H1 (cell line): ENCODE results near the gene HOTAIR. TPM values are rescaled to one million over a fixed set of nuclear protein-coding genes. Genes with fewer than 3 reads are reported as not detected.
A peak's percentile ranks its signal among the peaks of the same experiment; 100 is the strongest.

Source experiments
- CTCF ChIA-PET: fragments of 300-600 bp; sonication (Branson Sonifier 250); formaldehyde crosslinking; loops from one replicate; lab custom pipeline; 2021; ENCODE audit not compliant: partially characterized antibody; lab: Charles Lee
- POLR2A ChIA-PET: fragments of 300-600 bp; sonication (Branson Sonifier 250); formaldehyde crosslinking; loops from one replicate; lab custom pipeline; 2021; ENCODE audit warnings: inconsistent platforms; ENCODE audit not compliant: partially characterized antibody; lab: Charles Lee
- DNase-seq, 2 experiments: peaks; one replicate each; pipeline versions ENCODE4 v3.0.0 to v3.0.0-alpha.2; 2010 to 2022; ENCODE audit warnings: low spot score in 2 of 2, low read depth in 1 of 2, mixed read lengths in 1 of 2
- FAIRE-seq: peaks from 2 replicates; lab custom pipeline; 2011; peaks lifted over from hg19 to GRCh38; lab: Jason Lieb, UNC
- H2AFZ ChIP-seq: 2 replicates; pipeline ENCODE4 v1.8.1; 2012; ENCODE audit warnings: low read length, inconsistent platforms
- H2AK5ac ChIP-seq: 2 replicates; pipeline ENCODE4 v1.6.1; 2013; ENCODE audit warnings: low read depth, low read length
- H2BK120ac ChIP-seq: replicated peaks from 2 replicates; pipeline ENCODE3; 2013; ENCODE audit warnings: low read depth, low read length, inconsistent platforms
- H2BK12ac ChIP-seq: 2 replicates; pipeline ENCODE4 v1.6.1; 2013; ENCODE audit warnings: low read depth, low read length
- H2BK15ac ChIP-seq: 2 replicates; pipeline ENCODE4 v1.6.1; 2013; ENCODE audit warnings: low read length
- H2BK20ac ChIP-seq: 2 replicates; pipeline ENCODE4 v1.6.1; 2013; ENCODE audit warnings: low read length
- H2BK5ac ChIP-seq: 2 replicates; pipeline ENCODE4 v1.6.1; 2013; ENCODE audit warnings: low read depth, low read length
- H3K14ac ChIP-seq: 2 replicates; pipeline ENCODE4 v1.6.1; 2013; ENCODE audit warnings: inconsistent platforms; ENCODE audit not compliant: insufficient read length
- H3K18ac ChIP-seq: 2 replicates; pipeline ENCODE4 v1.6.1; 2013; ENCODE audit warnings: low read length; ENCODE audit errors: extremely low read depth
- H3K23ac ChIP-seq: 2 replicates; pipeline ENCODE4 v1.6.1; 2013; ENCODE audit warnings: inconsistent platforms; ENCODE audit not compliant: insufficient read length
- H3K23me2 ChIP-seq: 2 replicates; pipeline ENCODE4 v1.6.1; 2013; ENCODE audit warnings: low read depth, low read length
- H3K27ac ChIP-seq: 2 replicates; pipeline ENCODE4 v1.6.1; 2011; ENCODE audit warnings: low read depth, low read length, inconsistent platforms
- H3K27me3 ChIP-seq, 4 experiments: replicated peaks in 1 of 4; 1 replicate in 1 of 4; 2 replicates in 3 of 4; pipeline versions ENCODE4 v1.6.1 to v1.8.1; 2011 to 2013; ENCODE audit warnings: low read length in 3 of 4, mild to moderate bottlenecking in 3 of 4, inconsistent platforms in 2 of 4, mixed read lengths in 2 of 4, moderate library complexity in 1 of 4; ENCODE audit not compliant: control insufficient read depth in 3 of 4, insufficient read depth in 3 of 4; ENCODE audit errors: extremely low read depth in 1 of 4
- H3K36me3 ChIP-seq, 4 experiments: 2 replicates each; pipeline versions ENCODE4 v1.6.1 to v1.8.1; 2011 to 2013; ENCODE audit warnings: mild to moderate bottlenecking in 4 of 4, low read length in 3 of 4, moderate library complexity in 2 of 4, control low read depth in 1 of 4, inconsistent platforms in 1 of 4; ENCODE audit not compliant: insufficient read depth in 4 of 4, control insufficient read depth in 2 of 4
- H3K4ac ChIP-seq: replicated peaks from 2 replicates; pipeline ENCODE3; 2013; ENCODE audit warnings: low read length, low read depth, mixed read lengths, inconsistent platforms; ENCODE audit not compliant: insufficient read length
- H3K4me1 ChIP-seq, 4 experiments: replicated peaks in 1 of 4; 1 replicate in 1 of 4; 2 replicates in 3 of 4; pipeline versions ENCODE4 v1.6.1 to v1.8.1; 2011 to 2013; ENCODE audit warnings: low read length in 3 of 4, inconsistent platforms in 2 of 4, mixed read lengths in 1 of 4; ENCODE audit not compliant: insufficient read depth in 4 of 4, control insufficient read depth in 3 of 4
- H3K4me2 ChIP-seq, 2 experiments: 2 replicates each; pipeline versions ENCODE4 v1.6.1 to v1.8.1; 2011 to 2013; ENCODE audit warnings: low read depth in 2 of 2, low read length in 2 of 2, control low read depth in 1 of 2, inconsistent platforms in 1 of 2, mild to moderate bottlenecking in 1 of 2; ENCODE audit not compliant: insufficient read depth in 1 of 2
- H3K4me3 ChIP-seq, 4 experiments: fragments of 200-600, 300-600 bp in 1 of 4; sonication (generic), shearing (Covaris generic), sonication (Bioruptor Twin) in 1 of 4; 2 replicates each; pipeline versions ENCODE4 v1.5.1 to v1.8.1; 2011 to 2016; ENCODE audit warnings: low read length in 4 of 4, low read depth in 3 of 4, control low read depth in 2 of 4, inconsistent platforms in 2 of 4, mild to moderate bottlenecking in 2 of 4, mixed read lengths in 1 of 4, moderate library complexity in 1 of 4; ENCODE audit not compliant: insufficient read depth in 2 of 4; ENCODE audit errors: extremely low read depth in 1 of 4
- H3K56ac ChIP-seq: replicated peaks from 2 replicates; pipeline ENCODE3; 2013; ENCODE audit warnings: low read depth, mild to moderate bottlenecking, mixed read lengths, low read length, inconsistent platforms; ENCODE audit not compliant: insufficient read length
- H3K79me1 ChIP-seq: 2 replicates; pipeline ENCODE4 v1.6.1; 2013; ENCODE audit warnings: low read depth, low read length, control low read depth
- H3K79me2 ChIP-seq, 2 experiments: 2 replicates each; pipeline versions ENCODE4 v1.6.1 to v1.8.1; 2012 to 2013; ENCODE audit warnings: low read length in 2 of 2, mild to moderate bottlenecking in 2 of 2, inconsistent platforms in 1 of 2; ENCODE audit not compliant: insufficient read depth in 2 of 2, control insufficient read depth in 1 of 2
- H3K9ac ChIP-seq, 4 experiments: replicated peaks in 1 of 4; 1 replicate in 1 of 4; 2 replicates in 3 of 4; pipeline versions ENCODE4 v1.6.1 to v1.8.1; 2011 to 2013; ENCODE audit warnings: low read depth in 3 of 4, low read length in 3 of 4, control low read depth in 2 of 4, mild to moderate bottlenecking in 2 of 4, moderate library complexity in 2 of 4, inconsistent platforms in 1 of 4; ENCODE audit errors: extremely low read depth in 1 of 4
- H3K9me3 ChIP-seq, 2 experiments: 2 replicates each; pipeline versions ENCODE4 v1.6.1 to v1.8.1; 2012 to 2013; ENCODE audit warnings: mild to moderate bottlenecking in 2 of 2, moderate library complexity in 2 of 2, control low read depth in 1 of 2, inconsistent platforms in 1 of 2, low read depth in 1 of 2, low read length in 1 of 2, mixed read lengths in 1 of 2; ENCODE audit not compliant: insufficient read depth in 2 of 2
- H4K20me1 ChIP-seq, 2 experiments: replicated peaks in 1 of 2; 2 replicates each; pipeline versions ENCODE3 to v1.8.1; 2011 to 2013; ENCODE audit warnings: inconsistent platforms in 2 of 2, low read length in 2 of 2, mild to moderate bottlenecking in 1 of 2; ENCODE audit not compliant: insufficient read depth in 2 of 2, control insufficient read depth in 1 of 2
- H4K5ac ChIP-seq: 2 replicates; pipeline ENCODE4 v1.6.1; 2013; ENCODE audit warnings: low read length, low read depth, mixed read lengths, inconsistent platforms; ENCODE audit not compliant: insufficient read length
- H4K8ac ChIP-seq: 2 replicates; pipeline ENCODE4 v1.8.0; 2013; ENCODE audit warnings: mild to moderate bottlenecking, moderate library complexity, low read length, inconsistent platforms; ENCODE audit not compliant: insufficient read depth; ENCODE audit errors: extremely low read depth
- H4K91ac ChIP-seq: replicated peaks from 2 replicates; pipeline ENCODE3; 2013; ENCODE audit warnings: low read length, mixed read lengths, inconsistent platforms; ENCODE audit not compliant: insufficient read length
- CEBPB ChIP-seq: IDR thresholded peaks from 2 replicates; pipeline ENCODE4 v1.6.1; 2012; ENCODE audit warnings: low read depth, low read length
- CHD1 ChIP-seq: IDR thresholded peaks from 2 replicates; pipeline ENCODE4 v1.6.1; 2012; ENCODE audit warnings: low read depth, low read length, improper control_type of control experiment
- CHD2 ChIP-seq: IDR thresholded peaks from 2 replicates; pipeline ENCODE4 v1.6.1; 2012; ENCODE audit warnings: low read length, improper control_type of control experiment
- E2F6 ChIP-seq: IDR thresholded peaks from 2 replicates; pipeline ENCODE4 v1.6.1; 2012; ENCODE audit warnings: inconsistent platforms
- FOSL1 ChIP-seq: IDR thresholded peaks from 2 replicates; pipeline ENCODE4 v1.6.1; 2011; ENCODE audit warnings: mild to moderate bottlenecking, low read depth, low read length, moderate library complexity; ENCODE audit not compliant: insufficient read depth
- KDM4A ChIP-seq: IDR thresholded peaks from one replicate; pipeline ENCODE4 v1.7.1; 2012; ENCODE audit warnings: low read depth, mild to moderate bottlenecking, moderate library complexity, low read length, inconsistent platforms; ENCODE audit not compliant: severe bottlenecking
- POU5F1 ChIP-seq: IDR thresholded peaks from 2 replicates; pipeline ENCODE4 v1.6.1; 2011; ENCODE audit warnings: low read depth, mild to moderate bottlenecking, low read length, moderate library complexity
- RNF2 ChIP-seq: fragments of 200-900, 300-1000 bp; sonication (generic); IDR thresholded peaks from 2 replicates; pipeline ENCODE4 v1.7.1; 2016; ENCODE audit warnings: borderline replicate concordance, low read depth, mild to moderate bottlenecking, antibody characterized with exemption, low read length; ENCODE audit not compliant: poor library complexity, severe bottlenecking; ENCODE audit errors: missing control alignments
- RXRA ChIP-seq: IDR thresholded peaks from 2 replicates; pipeline ENCODE4 v1.6.1; 2011; ENCODE audit warnings: low read depth, mild to moderate bottlenecking, low read length, moderate library complexity; ENCODE audit not compliant: insufficient read depth
- SIRT6 ChIP-seq: IDR thresholded peaks from one replicate; pipeline ENCODE4 v1.7.1; 2012; ENCODE audit warnings: low read length, inconsistent platforms
- SIX5 ChIP-seq: IDR thresholded peaks from 2 replicates; pipeline ENCODE4 v1.6.1; 2011; ENCODE audit warnings: mild to moderate bottlenecking, low read depth, low read length
- SP1 ChIP-seq: IDR thresholded peaks from 2 replicates; pipeline ENCODE4 v1.6.1; 2011; ENCODE audit warnings: low read depth, low read length
- SUZ12 ChIP-seq: fragments of 200-600 bp; sonication (generic); IDR thresholded peaks from 2 replicates; pipeline ENCODE4 v1.6.1; 2012; ENCODE audit warnings: mild to moderate bottlenecking, inconsistent platforms, low read length, moderate library complexity, mixed read lengths
- TCF12 ChIP-seq: IDR thresholded peaks from 2 replicates; pipeline ENCODE4 v1.6.1; 2011; ENCODE audit warnings: low read depth, mild to moderate bottlenecking, low read length
- WGBS, 2 experiments: shearing (Covaris generic) in 1 of 2; methylation state at CpG; one replicate each; pipeline versions ENCODE4 v1.1.6 to v1.1.7; 2013 to 2015; ENCODE audit warnings: low lambda C conversion rate in 2 of 2, mixed read lengths in 2 of 2, inconsistent platforms in 1 of 2, low coverage in 1 of 2, missing lambda C conversion rate in 1 of 2; ENCODE audit not compliant: insufficient replicate concordance in 2 of 2, insufficient coverage in 1 of 2, insufficient read length in 1 of 2; ENCODE audit errors: extremely low coverage in 1 of 2, missing lambda C conversion rate in 1 of 2; 5-methylcytosine and 5-hydroxymethylcytosine counted together
- polyA plus RNA-seq, 7 experiments: library from polyadenylated mRNA; depleted of rRNA in 3 of 7; stranded (reverse) in 5 of 7; unstranded in 2 of 7; fragments of >200 nt in 5 of 7; fragments of 200-250 nt in 2 of 7; gene quantifications; 1 replicate in 5 of 7; 2 replicates in 1 of 7; 4 replicates in 1 of 7; pipeline versions ENCODE4 v1.2.1 to v1.2.3, GENCODE V29; 2011 to 2013; ENCODE audit warnings: missing spikeins in 2 of 7, mixed read lengths in 2 of 7
- total RNA-seq: library from RNA; stranded (reverse); fragmentation: NEBNext Ultra II Directional; extraction: Animal tissue kit (Norgen Biotek cat#: 25700); gene quantifications from 2 replicates; pipeline ENCODE4 v1.2.1, GENCODE V29; 2021

HOTAIR gene
- total and polyA plus RNA-seq, 2 of the 8 experiments (the other 6 are each of a cell fraction or from before 2014, with no cell fraction given), result not detected

GRCh38 chr12:53937099-53937498 lies 37.7 kb downstream of the HOTAIR start:
- no peak overlapping the region for H2BK120ac ChIP-seq
- no peak overlapping the region for H3K4ac ChIP-seq
- peaks cover 0 to 6% (median 0%) of the 10 kb centered on the region in 4 experiments; a peak in 1 of 8 replicates for H3K36me3 ChIP-seq
- no peak overlapping the region for H3K23ac ChIP-seq
- H2AK5ac ChIP-seq, result no peak overlapping the region
- no peaks in the 10 kb centered on the region; the same call in 1 of the 2 replicates for H3K23me2 ChIP-seq
- H3K27ac ChIP-seq, result no peak overlapping the region
- H2BK12ac ChIP-seq, result peak overlapping the region; percentile 60; the same call in 1 of the 2 replicates
- no peak overlapping the region for H3K14ac ChIP-seq
- no peak overlapping the region for H2BK5ac ChIP-seq
- H4K8ac ChIP-seq, result no peak overlapping the region
- no peak overlapping the region for H3K18ac ChIP-seq
- 33% methylated on average over 11 of the region's 12 CpGs; no CpG with 5 or more reads in 1 of the 2 experiments for WGBS, 2 experiments
- TF ChIP-seq SUZ12 (peak; percentile 39; the same call in 1 of the 2 replicates), KDM4A (no peak), RNF2 (peak; percentile 76), FOSL1 (no peak), RXRA (no peak), POU5F1 (no peak), CEBPB (no peak), SIRT6 (no peak), CHD1 (no peak), CHD2 (no peak), SP1 (no peak), E2F6 (no peak), TCF12 (no peak), SIX5 (no peak)
- DNase-seq (peak in 1 of 2 experiments; percentile 41), FAIRE-seq (no peak)
- H3K27me3 ChIP-seq, result peaks cover 91 to 100% (median 98%) of the 10 kb centered on the region in 4 experiments
- no peak overlapping the region for H3K9ac ChIP-seq
- no peaks in the 10 kb centered on the region for H3K9me3 ChIP-seq
- H2AFZ ChIP-seq, result no peak overlapping the region
- H2BK15ac ChIP-seq, result no peak overlapping the region
- H3K79me2 ChIP-seq, result no peaks in the 10 kb centered on the region
- no peak overlapping the region for H4K91ac ChIP-seq
- H3K4me2 ChIP-seq, result no peak overlapping the region; a peak in 1 of 4 replicates
- H3K4me3 ChIP-seq, result no peak overlapping the region
- peaks cover 12 to 29% of the 10 kb centered on the region in 2 experiments for H4K20me1 ChIP-seq
- H3K4me1 ChIP-seq, result peaks cover 0 to 6% (median 5%) of the 10 kb centered on the region in 4 experiments; a peak in 4 of 7 replicates
- no peak overlapping the region for H3K56ac ChIP-seq
- no peak overlapping the region for H4K5ac ChIP-seq
- no peak overlapping the region for H2BK20ac ChIP-seq
- POLR2A ChIA-PET, result interaction anchor here (3.0 kb wide), 1 partner anchor 15 kb away, joined by 12 read pairs; no protein-coding TSS in a partner anchor
- CTCF ChIA-PET, result interaction anchor here (0.6 to 1.9 kb wide), 3 partner anchors 28 to 265 kb away, joined by 3 to 5 read pairs (median 4); no protein-coding TSS in a partner anchor
- no peaks in the 10 kb centered on the region for H3K79me1 ChIP-seq
